Ovary (tissue), 9 donors: Measurements from ENCODE around the gene GRK5. TPM values are rescaled to one million over a fixed set of nuclear protein-coding genes. Genes with fewer than 3 reads are reported as not detected.

ENCODE experiments used
- DNase-seq, 5 donors: peaks; one replicate each; pipeline ENCODE4 v3.0.0-alpha.2; 2019 to 2020
- H3K27ac ChIP-seq, 2 donors: fragments of 200-600 bp; one replicate each; pipeline versions ENCODE4 v1.5.1 to v1.8.0; 2019 to 2022
- H3K27me3 ChIP-seq: fragments of 200-600 bp; one replicate; pipeline ENCODE4 v1.8.0; 2022
- H3K36me3 ChIP-seq: fragments of 200-600 bp; sonication (generic); one replicate; pipeline ENCODE4 v1.5.1; 2019
- H3K4me1 ChIP-seq: one replicate; pipeline ENCODE4 v1.8.1; 2013; ENCODE audit warnings: mild to moderate bottlenecking, moderate library complexity; ENCODE audit not compliant: insufficient read depth
- H3K4me3 ChIP-seq: fragments of 200-600 bp; sonication (generic); one replicate; pipeline ENCODE4 v1.5.1; 2017
- H3K9me3 ChIP-seq, 2 donors: fragments of 200-600 bp in 1 of 2; sonication (generic) in 1 of 2; one replicate each; pipeline versions ENCODE4 v1.5.1 to v1.8.1; 2013 to 2019; ENCODE audit warnings: mild to moderate bottlenecking in 1 of 2, moderate library complexity in 1 of 2
- EP300 ChIP-seq: sonication (generic); formaldehyde crosslinking; IDR thresholded peaks from one replicate; pipeline ENCODE4 v1.6.1; 2017; ENCODE audit warnings: antibody characterized with exemption
- POLR2A ChIP-seq: fragments of 450-650 bp; IDR thresholded peaks from one replicate; pipeline ENCODE4 v1.6.1; 2017; ENCODE audit warnings: antibody characterized with exemption, mild to moderate bottlenecking, moderate library complexity
- WGBS, 3 donors: extraction: QIAGEN DNeasy Blood & Tissue Kit in 1 of 3; methylation state at CpG; one replicate each; pipeline versions ENCODE4 v1.1.5 to v1.1.7; 2013 to 2017; 5-methylcytosine and 5-hydroxymethylcytosine counted together
- intact Hi-C, 4 donors: fragments of 100-400 bp; cut with DNase I; formaldehyde crosslinking; loops; one replicate each; pipeline versions ENCODE4 v1.11.0 to v1.15.1; 2022 to 2023
- polyA plus RNA-seq, 2 donors: library from polyadenylated mRNA; stranded (reverse); fragments of 200-250 nt in 1 of 2; fragments of 350-450 nt in 1 of 2; fragmentation: Illumina TruSeq in 1 of 2; extraction: RNeasy Lipid Tissue Mini Kit (QIAGEN cat#74804) in 1 of 2; gene quantifications; one replicate each; pipeline ENCODE4 v1.2.3, GENCODE V29; 2013 to 2014
- total RNA-seq, 7 donors: library from RNA; depleted of rRNA in 2 of 7; stranded (reverse); fragments of >200 nt in 2 of 7; fragmentation: NEBNext Ultra II Directional in 3 of 7; extraction: Animal tissue kit (Norgen Biotek cat#: 25700) in 3 of 7; gene quantifications; one replicate each; pipeline versions ENCODE4 v1.1.0 to v1.2.4, GENCODE V29; 2016 to 2023
- TF ChIP-seq, protein P1 (sequence below), 3 donors: fragments of 450-650 bp in 2 of 3; fragments of 200-600 bp in 1 of 3; IDR thresholded peaks; one replicate each; pipeline versions ENCODE4 v1.5.1 to v1.8.0; 2016 to 2022; ENCODE audit warnings: antibody characterized with exemption in 3 of 3, mild to moderate bottlenecking in 1 of 3
- donor health status: DM: no; HTN: no; CAD: no; lungs with moderate emphysema.
- donor health status: DM: no; HTN: no; CAD: no.
- donor health status: Bipolar disorder and iron deficiency.
- donor health status: DM: yes; HTN: yes; CAD: no.
- donor health status: DM: no; HTN: no; CAD: no.
- donor health status: DM: yes; HTN: yes; CAD: no.

GRK5 gene
- total and polyA plus RNA-seq, 9 donors, result 10.0 to 115 (median 38.2) TPM

DNA sequence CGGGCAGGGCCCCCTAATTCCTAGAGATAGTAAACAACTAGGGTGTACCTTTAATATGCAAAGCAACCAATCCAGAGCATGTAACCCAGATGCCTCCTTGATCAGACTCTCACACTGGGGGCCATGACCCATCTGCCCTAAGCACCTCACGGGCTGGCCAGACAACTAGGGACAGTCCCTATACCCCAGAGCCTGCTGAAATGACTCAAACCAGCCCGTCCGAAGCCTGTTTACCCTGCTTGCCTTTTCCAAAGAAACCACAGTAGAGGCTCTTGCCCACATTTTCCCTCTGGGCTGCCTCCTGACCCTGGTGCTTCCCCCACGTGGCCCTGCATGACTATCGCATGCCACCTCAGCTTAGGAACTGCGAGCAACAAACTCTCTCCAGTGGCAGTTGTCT, 288.9 kb downstream of the GRK5 start:
- Histone ChIP-seq H3K27ac (no peak overlapping the region), H3K4me1 (peaks cover 8% of the 10 kb centered on the region), H3K4me3 (no peak overlapping the region), H3K36me3 (no peaks in the 10 kb centered on the region), H3K9me3 (no peaks in the 10 kb centered on the region), H3K27me3 (no peaks in the 10 kb centered on the region)
- DNase-seq, result no peak
- intact Hi-C loops, result no loop called here
- WGBS, 3 donors, result 88 to 91% (median 89%) methylated on average over 7 of the region's 7 CpGs
- no peak for TF ChIP-seq POLR2A
- no peak for TF ChIP-seq EP300
- TF ChIP-seq, protein P1, sequence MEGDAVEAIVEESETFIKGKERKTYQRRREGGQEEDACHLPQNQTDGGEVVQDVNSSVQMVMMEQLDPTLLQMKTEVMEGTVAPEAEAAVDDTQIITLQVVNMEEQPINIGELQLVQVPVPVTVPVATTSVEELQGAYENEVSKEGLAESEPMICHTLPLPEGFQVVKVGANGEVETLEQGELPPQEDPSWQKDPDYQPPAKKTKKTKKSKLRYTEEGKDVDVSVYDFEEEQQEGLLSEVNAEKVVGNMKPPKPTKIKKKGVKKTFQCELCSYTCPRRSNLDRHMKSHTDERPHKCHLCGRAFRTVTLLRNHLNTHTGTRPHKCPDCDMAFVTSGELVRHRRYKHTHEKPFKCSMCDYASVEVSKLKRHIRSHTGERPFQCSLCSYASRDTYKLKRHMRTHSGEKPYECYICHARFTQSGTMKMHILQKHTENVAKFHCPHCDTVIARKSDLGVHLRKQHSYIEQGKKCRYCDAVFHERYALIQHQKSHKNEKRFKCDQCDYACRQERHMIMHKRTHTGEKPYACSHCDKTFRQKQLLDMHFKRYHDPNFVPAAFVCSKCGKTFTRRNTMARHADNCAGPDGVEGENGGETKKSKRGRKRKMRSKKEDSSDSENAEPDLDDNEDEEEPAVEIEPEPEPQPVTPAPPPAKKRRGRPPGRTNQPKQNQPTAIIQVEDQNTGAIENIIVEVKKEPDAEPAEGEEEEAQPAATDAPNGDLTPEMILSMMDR (IDR thresholded peaks at IDR 0.05), result no peak

DNA sequence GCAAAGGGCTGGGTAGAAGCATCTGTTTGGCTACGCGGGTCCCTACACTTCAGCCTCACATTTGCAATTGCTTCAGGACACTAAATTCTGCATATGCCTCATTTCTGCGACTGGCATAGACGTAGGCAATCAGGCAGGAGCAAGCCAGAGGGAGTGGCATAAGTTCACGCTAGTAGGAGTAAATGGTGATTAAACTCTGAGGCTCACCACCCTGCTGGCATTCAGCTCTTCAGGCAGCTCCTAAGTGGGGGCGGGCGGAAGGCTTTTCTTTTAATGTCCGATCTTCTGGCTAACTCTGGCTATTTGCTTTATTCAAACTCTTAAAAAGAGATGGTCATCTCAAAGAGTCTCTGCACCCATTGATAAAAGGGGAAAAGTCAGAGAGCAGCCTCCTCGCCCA, 289.9 kb downstream of the GRK5 start:
- Histone ChIP-seq H3K4me3 (no peak overlapping the region), H3K36me3 (no peaks in the 10 kb centered on the region), H3K27ac (no peak overlapping the region), H3K27me3 (no peaks in the 10 kb centered on the region), H3K4me1 (peaks cover 8% of the 10 kb centered on the region), H3K9me3 (no peaks in the 10 kb centered on the region)
- TF ChIP-seq, protein P1 (IDR thresholded peaks at IDR 0.05), result no peak
- TF ChIP-seq POLR2A (no peak), EP300 (no peak)
- 93 to 95% (median 93%) methylated on average over 9 of the region's 9 CpGs for WGBS, 3 donors
- intact Hi-C loops, result no loop called here
- no peak for DNase-seq

DNA sequence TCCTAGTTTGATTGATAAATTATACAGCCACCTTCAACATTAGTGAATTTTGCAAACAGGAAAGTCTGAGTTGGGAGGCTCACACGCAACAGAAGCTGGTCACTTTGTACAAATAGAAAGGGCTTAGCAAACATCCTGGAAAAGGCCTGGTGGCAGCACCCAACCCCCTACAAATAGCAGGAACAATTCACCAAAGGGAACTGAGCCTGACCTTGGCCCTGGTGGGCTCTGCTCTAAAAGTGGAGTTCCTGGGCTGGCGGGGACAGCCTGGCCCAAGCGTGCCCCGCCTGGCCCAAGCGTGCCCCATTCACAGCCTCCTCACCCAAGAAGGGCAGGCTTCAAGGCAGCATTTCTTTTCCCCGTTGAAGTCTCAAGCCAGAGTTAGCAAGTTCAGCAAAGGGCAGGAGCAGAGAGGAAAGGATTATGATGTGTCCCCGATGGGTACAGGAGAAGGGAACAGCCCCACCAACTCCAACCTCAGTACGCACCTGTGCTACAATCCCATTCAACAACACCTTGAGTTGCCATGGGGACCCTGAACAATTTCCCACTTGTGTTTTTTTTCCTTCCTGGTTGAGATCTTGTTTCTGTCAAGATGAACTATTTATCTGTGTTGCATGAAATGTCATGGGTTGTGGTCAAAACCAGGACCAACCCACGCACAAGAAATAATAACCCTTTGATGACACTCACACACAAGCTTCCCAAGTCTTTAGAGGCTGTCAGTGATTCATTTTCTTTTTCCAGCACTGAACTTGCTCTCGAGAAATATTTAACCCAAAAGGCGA, 291.7 kb downstream of the GRK5 start:
- peaks cover 5% of the 10 kb centered on the region for H3K4me1 ChIP-seq
- intact Hi-C loops, result no loop called here
- 81 to 88% (median 87%) methylated on average over 11 of the region's 11 CpGs for WGBS, 3 donors
- no peak overlapping the region for H3K4me3 ChIP-seq
- H3K27ac ChIP-seq, result no peak overlapping the region
- no peaks in the 10 kb centered on the region for H3K36me3 ChIP-seq
- no peaks in the 10 kb centered on the region for H3K9me3 ChIP-seq
- H3K27me3 ChIP-seq, result no peaks in the 10 kb centered on the region
- no peak for TF ChIP-seq EP300
- no peak for DNase-seq

DNA sequence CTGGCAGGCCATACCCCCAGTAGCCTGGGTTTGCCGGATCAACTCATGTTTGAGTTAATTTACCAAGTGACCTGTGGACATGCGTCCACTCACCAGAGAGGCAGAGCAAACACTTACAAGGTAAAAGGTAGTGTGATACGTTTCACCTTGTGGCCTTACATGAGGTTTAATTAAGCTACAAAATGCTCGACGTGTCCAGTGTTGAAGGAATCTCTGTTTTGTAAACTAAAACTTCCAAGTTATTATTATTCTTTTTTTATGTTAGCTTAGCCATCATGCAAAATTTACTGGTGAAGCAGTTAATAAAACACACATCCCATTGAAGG, 292.3 kb downstream of the GRK5 start:
- H3K36me3 ChIP-seq, result no peaks in the 10 kb centered on the region
- DNase-seq, result no peak
- no peaks in the 10 kb centered on the region for H3K27me3 ChIP-seq
- WGBS, 3 donors, result 66 to 72% (median 71%) methylated on average over 5 of the region's 5 CpGs
- no peaks in the 10 kb centered on the region for H3K9me3 ChIP-seq
- TF ChIP-seq POLR2A (no peak), EP300 (no peak)
- TF ChIP-seq, protein P1 (IDR thresholded peaks at IDR 0.05), result no peak
- intact Hi-C loops, result no loop called here
- H3K4me3 ChIP-seq, result no peak overlapping the region
- H3K4me1 ChIP-seq, result peaks cover 3% of the 10 kb centered on the region
- no peak overlapping the region for H3K27ac ChIP-seq

DNA sequence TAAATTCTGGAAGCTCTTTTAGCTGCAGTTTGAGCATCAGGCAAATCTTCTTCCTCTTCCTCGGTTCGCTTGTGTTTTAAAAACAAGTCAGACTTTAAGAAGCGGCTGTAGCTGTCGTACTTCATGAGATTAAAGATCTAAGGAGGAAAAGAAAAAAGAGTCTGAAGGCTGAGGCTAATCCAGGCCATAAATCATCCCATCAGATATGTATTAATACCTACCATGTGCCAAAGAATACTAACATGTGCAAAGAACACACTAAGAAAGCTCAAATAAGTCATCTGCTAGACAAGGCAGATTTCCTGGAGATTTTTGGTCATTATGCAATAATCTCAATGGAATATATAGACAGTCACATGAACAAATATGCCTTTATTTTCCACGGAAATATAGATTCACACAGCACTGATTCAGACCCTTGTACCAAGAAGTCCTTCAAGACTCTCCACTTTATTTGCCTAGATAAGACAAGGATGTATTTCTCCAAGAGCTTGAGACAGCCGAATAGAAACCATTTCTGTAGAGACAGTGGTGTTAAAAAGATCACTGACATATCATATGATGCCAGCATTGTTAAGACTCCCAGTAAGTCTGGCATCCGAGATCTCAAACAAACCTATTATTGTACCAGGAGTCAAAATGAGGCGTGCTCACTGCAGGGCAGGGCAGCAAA, 292.9 kb downstream of the GRK5 start:
- DNase-seq, result no peak
- TF ChIP-seq, protein P1 (IDR thresholded peaks at IDR 0.05), result no peak
- TF ChIP-seq POLR2A (no peak), EP300 (no peak)
- Histone ChIP-seq H3K27me3 (no peaks in the 10 kb centered on the region), H3K4me1 (peaks cover under 1% of the 10 kb centered on the region), H3K27ac (no peak overlapping the region), H3K9me3 (no peaks in the 10 kb centered on the region), H3K4me3 (no peak overlapping the region), H3K36me3 (no peaks in the 10 kb centered on the region)
- intact Hi-C loops, result no loop called here
- 71 to 78% (median 77%) methylated on average over 8 of the region's 8 CpGs for WGBS, 3 donors
